Stimulated activated CD4-positive, alpha-beta T cell treated with anti-CD3 and anti-CD28 coated beads, Interleukin-4, amount 100 ng/mL, for 1 hour (primary cell): Measurements from ENCODE around the gene ASCC3.

Experiments
- DNase-seq: peaks from one replicate; pipeline ENCODE4 v3.0.0-alpha.2; 2020

ASCC3 gene

DNA sequence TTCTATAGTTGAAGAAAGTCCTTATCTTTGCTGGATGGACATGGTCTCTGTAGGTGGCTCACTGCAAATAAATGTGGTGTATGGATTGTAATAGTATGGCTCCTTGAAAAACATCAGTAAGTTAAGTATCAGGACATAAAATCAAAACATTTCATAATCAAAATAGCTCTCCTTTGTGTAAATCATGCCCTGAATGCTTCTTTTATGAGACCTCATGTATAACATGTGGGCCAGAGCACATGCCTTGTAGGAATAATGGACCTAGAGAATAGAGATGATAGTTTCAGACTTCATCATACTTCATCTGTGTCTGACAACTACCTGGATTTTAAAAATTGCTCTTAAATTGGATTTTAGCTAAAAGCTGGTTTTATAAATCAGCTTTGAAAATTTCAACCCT, 159.9 kb downstream of the ASCC3 start:
- DNase-seq, result no peak

DNA sequence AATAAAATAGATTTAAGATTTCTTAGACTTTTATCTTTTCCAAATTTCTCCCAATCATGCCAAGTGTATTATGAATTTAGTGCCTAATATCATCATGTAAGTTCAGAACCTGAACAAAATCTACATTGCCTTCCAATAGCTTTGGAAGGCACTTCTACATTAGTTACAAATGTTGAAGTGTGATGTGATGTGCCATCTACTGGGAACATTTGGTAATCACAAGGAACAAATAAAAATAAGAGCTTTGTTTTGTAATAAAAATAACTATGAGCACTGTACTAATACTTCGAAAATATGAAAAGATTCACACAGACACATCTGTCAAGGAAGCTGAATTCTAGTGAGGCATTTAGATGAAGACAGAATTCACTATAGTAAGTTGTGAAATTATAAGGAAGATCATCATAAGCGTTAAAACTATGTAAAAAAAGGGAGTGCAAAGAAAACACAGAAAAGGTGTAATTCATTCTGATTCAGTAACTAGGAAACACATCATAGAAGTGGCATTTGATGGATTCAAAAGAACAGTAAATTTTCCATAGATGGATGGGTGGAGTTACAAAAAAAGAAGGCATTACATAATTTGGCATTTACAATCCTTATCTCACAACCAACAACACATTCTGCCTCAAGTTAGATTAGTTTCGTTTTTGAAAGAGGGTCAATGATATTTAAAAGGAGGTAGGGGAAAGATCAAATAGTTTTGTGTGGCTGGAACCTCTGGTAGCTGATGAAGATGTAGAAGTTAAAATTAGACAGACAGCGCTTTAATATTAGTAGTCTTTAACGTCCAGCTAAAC, 161.0 kb downstream of the ASCC3 start:
- DNase-seq, result no peak

DNA sequence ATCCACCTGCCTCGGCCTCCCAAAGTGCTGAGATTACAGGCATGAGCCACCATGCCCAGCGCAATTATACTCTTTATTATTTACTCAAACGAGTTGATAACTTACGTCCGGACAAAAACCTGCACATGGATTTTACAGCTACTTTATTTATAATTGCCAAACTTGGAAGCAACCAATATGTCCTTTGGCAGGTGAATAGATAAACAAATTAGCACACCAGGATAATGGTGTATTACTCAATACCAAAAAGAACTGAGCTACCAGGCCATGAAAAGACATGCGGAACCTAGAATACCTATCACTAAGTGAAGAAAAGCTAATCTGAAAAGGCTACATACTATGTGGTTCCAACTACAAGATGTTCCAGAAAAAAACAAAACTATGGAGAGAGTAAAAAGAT, 168.1 kb downstream of the ASCC3 start:
- no peak for DNase-seq

DNA sequence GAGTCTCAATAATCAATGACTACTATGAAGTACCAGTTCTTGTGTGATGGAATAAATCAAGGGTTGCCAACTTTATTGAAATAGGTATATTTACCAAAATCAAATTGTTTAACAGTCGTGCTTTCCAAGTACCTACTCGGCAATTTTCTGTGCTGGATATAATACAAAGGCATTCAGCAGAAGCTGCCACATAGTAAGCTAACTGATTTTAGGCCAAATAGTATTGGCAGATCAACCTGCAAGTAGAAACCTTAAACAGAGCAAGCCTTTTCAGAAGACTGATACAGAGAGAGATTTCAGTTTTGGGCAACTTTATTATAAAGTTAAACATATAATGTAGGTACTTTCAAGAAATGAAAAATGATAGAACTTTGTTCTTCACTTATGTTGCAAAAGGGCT, 174.6 kb downstream of the ASCC3 start:
- no peak for DNase-seq

DNA sequence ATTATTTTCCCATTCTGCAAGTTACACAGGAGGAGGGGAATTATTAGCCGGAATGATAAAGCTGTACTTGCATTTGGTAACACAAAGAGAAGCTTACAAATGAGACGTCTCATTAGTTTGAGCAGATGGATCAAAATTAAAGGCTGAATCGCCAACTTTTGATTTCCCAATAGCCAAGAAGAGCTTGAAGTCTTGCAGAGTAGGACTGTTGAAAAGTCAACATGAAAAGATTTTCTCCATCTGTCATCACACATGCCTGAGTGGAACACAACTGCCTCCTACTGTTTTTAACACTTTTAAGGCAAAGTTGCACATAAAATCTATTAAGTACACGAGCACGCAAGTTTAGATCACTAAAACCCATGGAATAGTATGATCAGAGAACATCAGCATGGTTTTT, 176.2 kb downstream of the ASCC3 start:
- DNase-seq, result no peak

DNA sequence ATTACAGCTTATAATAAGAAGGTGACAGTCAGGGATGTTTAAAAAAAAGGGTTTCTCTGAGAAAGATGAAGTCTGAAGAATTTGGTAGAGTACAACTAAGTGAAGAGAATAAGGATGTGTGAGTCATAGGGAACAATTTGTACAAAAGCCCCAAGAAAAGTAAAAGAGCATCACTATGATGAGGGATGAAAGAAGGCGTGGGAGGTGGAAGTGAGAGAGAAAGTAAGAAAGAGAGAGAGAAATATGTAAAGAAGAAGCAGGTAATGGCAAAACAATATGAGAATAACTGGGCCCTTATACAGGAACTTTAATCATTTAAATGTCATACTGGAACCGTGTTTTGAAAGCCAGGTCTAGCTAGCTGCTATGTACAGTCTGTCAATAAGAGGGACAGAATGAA, 179.4 kb downstream of the ASCC3 start:
- no peak for DNase-seq

DNA sequence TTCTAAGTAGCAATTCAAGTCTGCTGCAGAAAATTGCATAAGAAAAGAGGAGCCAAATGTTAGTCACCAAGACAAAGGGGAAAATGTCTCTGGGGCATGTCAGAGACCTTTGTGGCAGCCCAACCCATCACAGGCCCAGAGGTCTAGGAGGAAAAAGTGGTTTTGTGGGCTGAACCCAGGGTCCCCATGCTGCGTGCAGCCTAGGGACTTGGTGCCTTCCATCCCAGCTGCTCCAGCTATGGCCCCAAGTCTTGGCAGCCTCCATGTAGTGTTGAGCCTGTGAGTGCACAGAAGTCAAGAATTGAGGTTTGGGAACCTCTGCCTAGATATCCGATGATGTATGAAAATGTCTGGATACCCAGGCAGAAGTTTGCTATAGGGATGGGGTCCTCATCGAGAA, 181.1 kb downstream of the ASCC3 start:
- DNase-seq, result no peak

DNA sequence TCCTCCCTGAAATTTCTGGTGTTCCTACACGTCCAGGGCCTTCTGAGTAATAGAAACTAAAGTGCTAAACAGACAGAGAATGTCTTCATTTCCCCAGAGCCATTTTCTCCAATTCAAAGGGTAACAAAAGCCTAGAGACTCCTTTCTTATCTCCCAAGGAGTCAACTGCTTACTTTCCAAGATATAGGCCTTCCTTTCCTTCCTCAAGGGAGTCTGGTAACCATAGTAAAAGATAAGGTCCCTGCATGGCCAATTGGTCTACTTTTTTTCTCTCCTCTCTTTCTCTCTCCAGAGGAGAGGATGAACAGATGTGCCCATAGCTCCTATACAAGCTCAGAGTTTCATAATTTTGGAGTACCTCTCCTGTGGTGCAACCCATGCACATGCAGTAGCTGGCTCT, 185.7 kb downstream of the ASCC3 start:
- no peak for DNase-seq

DNA sequence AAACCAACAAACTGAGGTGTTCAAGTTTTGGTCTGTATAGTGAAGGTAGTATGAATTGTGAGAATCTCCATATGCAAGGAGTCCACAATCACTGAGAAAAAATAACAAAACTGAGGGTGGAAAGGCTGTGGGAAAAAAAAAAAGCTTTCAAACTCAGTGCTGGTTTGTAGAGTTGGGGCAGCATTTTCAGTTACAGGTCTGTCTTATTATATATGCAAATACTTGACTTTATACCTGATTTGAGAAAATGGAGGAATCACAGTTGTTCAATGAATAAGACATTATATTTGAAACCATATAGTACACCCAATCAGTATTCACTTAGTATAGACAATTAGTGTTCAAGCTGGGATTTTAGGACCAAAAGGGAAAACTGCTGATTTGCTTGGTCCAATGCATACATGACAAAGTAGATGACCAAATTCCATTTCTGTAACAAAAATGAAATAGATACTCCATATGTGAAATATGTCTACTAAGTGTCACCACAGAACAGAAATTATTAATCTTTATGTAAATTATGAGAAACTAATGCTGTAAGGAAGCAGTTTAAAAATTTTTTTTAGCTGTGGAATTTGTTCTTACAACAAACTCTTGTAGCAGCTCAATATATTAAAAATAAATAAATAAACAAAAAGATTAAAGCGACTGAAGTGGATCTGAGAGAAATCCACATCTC, 187.7 kb downstream of the ASCC3 start:
- DNase-seq, result no peak

DNA sequence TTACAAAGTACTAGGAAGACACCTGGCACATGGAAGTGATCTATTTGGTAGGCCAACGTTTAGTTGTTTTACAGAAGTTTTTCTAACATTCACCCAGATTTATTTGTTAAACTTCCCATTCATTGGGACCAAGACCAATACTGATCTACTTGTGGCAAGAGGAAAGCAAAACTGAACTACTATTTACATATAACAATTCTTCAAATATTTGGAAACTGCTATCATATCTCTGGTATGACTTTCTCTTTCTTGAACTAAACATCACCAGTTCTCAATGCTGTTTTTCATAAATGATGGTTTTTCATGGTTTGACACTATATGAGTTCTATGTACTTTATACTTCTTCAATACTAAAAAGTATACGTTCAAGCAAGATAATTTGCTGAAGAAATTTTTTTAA, 189.2 kb downstream of the ASCC3 start:
- DNase-seq, result no peak

DNA sequence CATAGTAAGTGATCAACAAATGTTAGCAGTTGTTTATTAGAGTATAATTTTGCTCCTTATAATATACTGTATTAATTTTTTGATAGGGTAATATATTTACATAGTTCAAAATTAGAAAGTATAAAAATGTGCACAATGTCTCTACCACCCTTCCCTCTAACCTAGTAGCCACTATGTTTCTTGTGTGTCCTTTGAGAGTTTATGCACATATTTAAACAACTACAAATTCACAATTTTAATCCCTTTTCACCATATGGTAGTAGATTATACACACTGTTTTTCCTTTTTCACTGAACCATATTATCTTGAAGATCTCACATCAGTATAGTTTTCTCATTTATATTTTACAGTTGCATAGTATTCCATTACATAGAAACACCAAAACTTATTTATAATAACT, 194.9 kb downstream of the ASCC3 start:
- DNase-seq, result no peak

DNA sequence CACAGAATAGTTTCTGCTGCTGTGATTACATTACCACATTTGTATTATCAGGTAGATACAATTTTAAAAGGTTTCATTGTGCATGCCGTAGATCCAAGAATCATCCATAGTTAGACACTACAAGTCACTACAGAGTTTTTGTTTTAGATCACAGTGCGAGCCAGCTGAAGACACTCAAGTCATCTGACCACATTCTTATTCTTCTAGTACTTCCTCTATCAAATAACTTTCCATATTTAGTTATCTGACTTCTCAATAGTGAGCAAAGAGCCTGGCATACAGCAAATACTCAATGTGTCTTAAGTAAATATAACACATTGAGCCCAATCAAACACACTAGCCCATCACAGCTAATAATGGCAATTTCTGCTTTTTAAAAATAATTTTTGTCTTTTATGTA, 195.4 kb downstream of the ASCC3 start:
- DNase-seq, result no peak

DNA sequence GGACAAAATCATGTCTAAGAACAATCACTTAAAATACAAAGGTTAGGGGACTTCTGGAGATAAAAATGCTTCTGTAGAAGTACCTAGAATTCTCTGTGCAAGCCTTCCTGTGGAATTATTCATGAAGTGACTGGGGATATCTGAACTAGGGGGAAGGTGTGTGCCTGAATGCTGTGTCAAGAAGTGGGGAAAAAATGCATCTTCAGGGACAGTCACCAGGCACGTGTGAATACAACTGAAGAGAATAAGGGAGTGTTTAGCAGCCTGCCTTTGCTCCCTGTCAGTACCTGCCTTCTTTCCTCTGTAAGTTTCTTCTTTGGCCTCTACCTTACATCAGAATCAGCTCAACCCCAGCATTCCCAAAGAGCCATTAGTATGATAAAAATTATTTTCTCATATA, 201.0 kb downstream of the ASCC3 start:
- DNase-seq, result no peak

DNA sequence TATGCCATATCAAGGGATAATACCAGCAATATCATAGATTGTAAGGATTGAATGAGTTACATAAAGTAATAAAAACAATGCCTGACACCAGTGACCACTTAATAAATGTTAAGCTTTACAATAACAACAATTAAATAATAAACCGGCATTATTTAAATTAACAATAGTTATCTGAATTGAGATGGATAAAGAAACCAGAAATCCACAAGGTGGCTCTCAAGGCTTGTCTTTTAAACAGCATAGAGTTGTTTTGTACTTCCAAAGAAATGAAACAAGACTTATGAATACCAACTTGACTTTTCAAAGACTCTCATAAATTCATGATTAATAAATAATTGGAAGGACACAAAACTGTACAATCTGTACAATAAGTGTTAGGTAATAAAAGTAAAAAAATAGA, 203.1 kb downstream of the ASCC3 start:
- no peak for DNase-seq

DNA sequence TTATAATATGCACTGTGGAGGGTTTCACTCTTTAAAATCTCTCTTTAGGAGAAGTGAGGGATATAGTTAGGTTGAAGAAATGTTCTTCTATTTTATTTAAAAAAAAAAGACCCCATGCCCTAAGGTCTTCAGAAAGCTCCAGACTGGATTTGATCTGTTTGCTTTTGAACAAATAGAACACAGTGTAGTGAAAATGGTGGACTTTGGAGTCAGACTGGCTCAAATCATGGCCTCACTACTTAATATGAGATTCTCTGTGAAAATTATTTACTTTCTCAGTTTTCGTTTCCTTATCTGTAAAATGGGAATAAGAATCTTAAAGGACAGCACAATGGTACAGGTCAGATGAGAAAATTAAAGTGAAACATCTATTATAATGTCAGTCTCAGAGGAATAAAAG, 203.9 kb downstream of the ASCC3 start:
- no peak for DNase-seq

DNA sequence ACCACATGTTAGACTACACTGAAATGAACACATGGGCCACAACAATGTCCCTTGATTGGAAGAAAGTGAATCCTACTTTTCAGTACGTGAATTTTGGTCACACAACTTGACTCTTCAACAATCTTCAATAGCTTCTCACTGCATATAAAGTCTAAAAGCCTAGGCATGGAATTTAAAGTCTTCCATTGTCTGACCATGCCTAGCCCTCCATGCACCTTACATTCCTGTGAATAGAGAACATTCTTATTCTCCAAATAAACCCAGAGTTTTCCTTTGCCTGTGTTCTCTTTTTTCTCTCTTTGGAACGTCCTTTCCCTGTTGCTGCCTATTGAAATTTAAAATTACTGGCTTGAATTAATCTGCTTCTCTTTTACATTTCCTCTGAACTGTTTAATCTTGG, 207.5 kb downstream of the ASCC3 start:
- no peak for DNase-seq

DNA sequence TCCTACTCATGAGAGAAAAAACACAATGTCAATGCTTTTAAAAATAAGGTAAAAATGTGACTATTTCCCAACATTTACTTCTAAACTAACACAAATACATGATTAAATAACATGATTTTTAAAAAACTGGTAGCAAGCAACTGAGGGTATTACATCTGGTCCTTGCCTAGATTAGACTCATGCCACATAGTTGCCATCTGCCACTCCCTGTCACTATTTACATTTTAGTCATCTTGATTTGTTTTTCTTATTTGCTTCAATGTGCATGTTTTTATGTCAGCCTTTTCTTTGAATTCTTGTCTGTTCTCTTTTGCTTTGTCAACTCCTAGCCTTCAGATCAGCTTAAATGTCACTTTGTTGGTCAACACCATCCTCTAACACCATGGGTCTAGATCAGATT, 209.4 kb downstream of the ASCC3 start:
- no peak for DNase-seq

DNA sequence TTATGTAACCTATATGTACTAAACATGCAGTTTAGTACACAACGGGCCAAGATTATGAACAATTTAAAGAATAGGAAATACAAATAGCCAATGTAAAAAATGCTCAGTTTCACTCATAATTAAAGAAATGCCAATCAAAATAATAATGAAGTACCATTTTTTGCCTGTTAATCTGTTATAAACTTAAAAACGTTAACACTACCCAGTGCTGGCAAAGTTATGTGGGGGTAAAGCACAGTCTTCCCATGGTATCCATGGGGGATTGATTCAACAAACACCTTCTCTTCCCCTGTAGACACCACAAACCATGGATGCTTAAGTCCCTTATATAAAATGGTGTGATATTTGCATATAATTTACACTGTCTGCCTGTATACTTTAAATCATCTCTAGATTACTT, 211.1 kb downstream of the ASCC3 start:
- DNase-seq, result no peak

DNA sequence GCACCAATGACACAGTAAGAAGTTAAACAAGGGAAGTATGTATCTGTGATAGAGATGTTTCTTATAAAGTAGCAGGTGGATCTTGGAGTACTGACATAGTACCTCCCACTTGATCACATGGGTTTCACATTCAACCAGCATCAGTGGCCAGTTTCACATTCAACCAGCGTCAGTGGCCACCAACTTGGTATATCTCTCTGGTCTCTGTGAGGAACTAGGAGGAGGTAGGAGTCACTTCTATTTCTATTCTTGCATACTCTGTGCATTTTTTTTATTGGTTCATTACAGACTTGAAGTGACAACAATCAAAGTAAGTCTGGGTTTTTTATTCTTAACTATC, 216.1 kb downstream of the ASCC3 start:
- DNase-seq, result no peak

DNA sequence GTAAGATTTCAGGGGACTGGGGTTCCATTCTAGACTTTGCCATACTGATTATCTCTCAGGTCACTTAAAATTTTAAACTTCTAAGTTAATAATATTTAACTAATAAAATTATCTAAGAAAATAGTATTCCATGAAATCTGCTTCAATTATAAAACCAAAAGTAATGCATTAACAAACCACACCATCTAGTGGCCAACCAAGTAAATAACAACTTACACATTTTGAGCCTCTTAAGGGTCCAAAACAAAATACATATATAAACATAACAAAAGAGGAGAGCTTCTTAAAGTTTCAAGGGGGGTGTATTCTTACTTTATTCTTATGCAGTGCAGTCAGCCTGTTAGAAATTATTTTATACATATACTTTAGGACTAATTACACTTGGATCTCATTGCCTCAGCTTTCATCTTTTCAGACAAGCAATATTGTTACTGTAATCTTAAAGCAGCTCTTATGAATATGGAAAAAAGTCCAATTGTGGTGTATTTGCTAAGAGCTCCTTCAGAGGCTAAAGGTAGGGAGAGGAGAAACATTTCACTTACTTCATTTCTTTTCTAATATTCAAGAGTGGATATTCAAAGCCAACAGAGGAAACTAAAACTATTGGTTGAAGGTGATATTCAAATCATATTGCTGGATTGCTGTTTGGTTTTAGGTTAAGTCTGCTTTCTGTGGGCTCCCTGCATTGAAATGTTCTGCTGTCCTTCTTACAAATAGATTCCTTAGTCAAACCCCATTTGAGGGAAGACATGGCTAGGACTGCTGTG, 216.7 kb downstream of the ASCC3 start:
- DNase-seq, result no peak

DNA sequence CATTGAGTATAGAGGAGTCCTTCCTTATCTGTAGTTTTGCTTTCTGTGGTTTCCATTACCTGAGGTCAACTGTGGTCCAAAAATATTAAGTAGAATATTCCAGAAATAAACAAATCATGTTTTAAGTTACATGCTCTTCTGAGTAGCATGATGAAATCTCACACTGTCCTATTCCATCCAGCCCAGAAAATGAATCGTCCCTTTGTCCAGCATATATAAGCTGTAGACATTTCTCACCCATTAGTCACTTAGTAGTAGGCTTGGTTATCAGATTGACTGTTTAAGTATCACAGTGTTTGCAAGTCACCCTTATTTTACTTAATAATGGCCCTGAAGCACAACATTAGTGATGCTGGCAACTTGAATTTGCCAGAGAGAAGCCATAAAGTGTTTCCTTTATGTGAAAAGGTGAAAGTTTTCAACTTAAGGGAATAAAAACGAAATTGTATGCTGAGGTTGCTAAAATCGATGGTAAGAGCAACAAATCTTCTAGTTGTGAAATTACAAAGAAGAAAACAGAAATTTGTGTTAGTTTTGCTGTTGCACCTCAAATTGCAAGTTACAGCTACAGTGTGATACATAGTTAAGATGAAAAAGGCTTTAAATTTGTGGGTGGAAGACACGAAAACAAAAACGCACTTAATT, 217.8 kb downstream of the ASCC3 start:
- DNase-seq, result no peak

DNA sequence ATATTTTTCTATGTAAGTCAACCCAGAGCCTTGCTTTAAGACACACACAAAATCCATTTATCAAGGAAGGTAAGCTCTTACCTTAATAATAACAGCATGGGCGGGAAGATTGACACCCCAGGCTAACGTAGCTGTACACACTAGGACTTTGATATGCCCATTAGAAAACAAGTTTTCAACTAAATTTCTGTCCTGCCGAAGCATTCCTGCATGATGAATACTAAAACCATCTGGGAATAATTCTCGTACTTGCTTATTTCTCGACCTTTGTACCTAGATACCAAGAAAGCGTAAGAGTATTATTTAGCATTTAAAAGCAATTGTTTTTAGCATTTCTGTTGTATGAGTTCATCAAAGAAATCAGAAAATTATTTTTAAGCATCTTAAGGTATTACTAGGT, 218.9 kb downstream of the ASCC3 start:
- no peak for DNase-seq

DNA sequence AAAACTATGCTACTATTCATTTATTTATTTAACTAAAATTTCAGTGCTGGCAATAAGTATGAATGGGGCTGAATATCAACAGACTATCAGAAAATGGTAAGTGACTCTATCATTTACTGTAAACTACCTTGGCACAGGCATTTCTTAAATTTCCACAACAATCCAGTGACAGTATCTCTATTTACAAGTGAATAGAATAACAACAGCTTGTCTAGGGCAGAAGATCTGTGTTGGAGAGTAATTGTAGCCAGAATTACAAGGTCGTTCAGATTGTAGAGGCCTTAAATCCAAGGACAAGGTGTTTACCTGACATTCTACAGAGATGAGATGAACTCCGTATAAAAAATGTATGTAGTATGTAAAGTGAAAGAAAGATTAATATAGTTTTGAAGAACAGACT, 222.6 kb downstream of the ASCC3 start:
- DNase-seq, result no peak
